HepG2 (cell line): ENCODE measurements around the gene LINGO3. TPM values are rescaled to one million over a fixed set of nuclear protein-coding genes. Genes with fewer than 3 reads are reported as not detected.

Source experiments
- BRD4 ChIP-seq: sonication (generic); formaldehyde crosslinking; IDR thresholded peaks from 2 replicates; pipeline ENCODE4 v1.4.0; 2020; ENCODE audit warnings: missing genetic modification reagents
- E2F1 ChIP-seq: sonication (generic); formaldehyde crosslinking; IDR thresholded peaks from 2 replicates; pipeline ENCODE4 v1.5.0; 2020; ENCODE audit warnings: missing genetic modification reagents
- FOXA3 ChIP-seq: IDR thresholded peaks from 2 replicates; pipeline ENCODE4 v1.6.1; 2016; ENCODE audit warnings: missing genetic modification reagents, missing compliant biosample characterization
- GMEB1 ChIP-seq: sonication (generic); formaldehyde crosslinking; IDR thresholded peaks from 2 replicates; pipeline ENCODE4 v1.5.1; 2020; ENCODE audit warnings: missing genetic modification reagents, mild to moderate bottlenecking, borderline replicate concordance
- HNF4G ChIP-seq, 2 experiments: sonication (generic) in 1 of 2; formaldehyde crosslinking in 1 of 2; IDR thresholded peaks; 2 replicates each; pipeline versions ENCODE4 v1.4.0 to v1.6.1; 2011 to 2020; ENCODE audit warnings: borderline replicate concordance in 2 of 2, low read depth in 2 of 2, mild to moderate bottlenecking in 2 of 2, low read length in 1 of 2, missing genetic modification reagents in 1 of 2, moderate library complexity in 1 of 2
- KAT8 ChIP-seq: IDR thresholded peaks from 2 replicates; pipeline ENCODE4 v1.6.1; 2016; ENCODE audit warnings: missing genetic modification reagents, missing compliant biosample characterization
- MNT ChIP-seq: fragments of 450-650 bp; IDR thresholded peaks from 2 replicates; pipeline ENCODE4 v1.6.1; 2016
- MXD4 ChIP-seq: IDR thresholded peaks from 2 replicates; pipeline ENCODE4 v1.6.1; 2016; ENCODE audit warnings: mild to moderate bottlenecking, missing biosample characterization, missing genetic modification reagents
- NCOA2 ChIP-seq: sonication (generic); formaldehyde crosslinking; IDR thresholded peaks from 2 replicates; pipeline ENCODE4 v1.8.0; 2022; ENCODE audit warnings: inconsistent platforms
- POGZ ChIP-seq: sonication (generic); formaldehyde crosslinking; IDR thresholded peaks from 2 replicates; pipeline ENCODE4 v1.4.0; 2020; ENCODE audit warnings: mild to moderate bottlenecking, missing genetic modification reagents
- POLR2G ChIP-seq: fragments of 200-400 bp; formaldehyde crosslinking; IDR thresholded peaks from 2 replicates; pipeline ENCODE4 v1.6.1; 2018; ENCODE audit warnings: mild to moderate bottlenecking, low read depth, low read length, moderate library complexity
- SIX1 ChIP-seq: sonication (generic); formaldehyde crosslinking; IDR thresholded peaks from 2 replicates; pipeline ENCODE4 v1.4.0; 2020; ENCODE audit warnings: missing genetic modification reagents, borderline replicate concordance
- SOX13 ChIP-seq, 3 experiments: fragments of 450-650 bp in 1 of 3; sonication (generic) in 1 of 3; formaldehyde crosslinking in 1 of 3; IDR thresholded peaks in 2 of 3; conservative IDR thresholded peaks in 1 of 3; 2 replicates each; pipeline versions ENCODE4 v1.5.0 to v1.6.1; 2016 to 2020; ENCODE audit warnings: antibody characterized with exemption in 1 of 3, mild to moderate bottlenecking in 1 of 3, missing compliant biosample characterization in 1 of 3, missing genetic modification reagents in 1 of 3, moderate library complexity in 1 of 3
- TBL1XR1 ChIP-seq: fragments of 150-350 bp; IDR thresholded peaks from 2 replicates; pipeline ENCODE4 v1.6.1; 2014; ENCODE audit warnings: borderline replicate concordance, low read length; ENCODE audit not compliant: partially characterized antibody
- ZHX1 ChIP-seq: sonication (generic); formaldehyde crosslinking; IDR thresholded peaks from 2 replicates; pipeline ENCODE4 v1.8.1; 2022; ENCODE audit warnings: low read depth, mild to moderate bottlenecking, missing genetic modification reagents
- ZNF331 ChIP-seq: sonication (generic); formaldehyde crosslinking; IDR thresholded peaks from 2 replicates; pipeline ENCODE4 v1.4.0; 2020; ENCODE audit warnings: missing genetic modification reagents
- ZNF770 ChIP-seq: sonication (generic); formaldehyde crosslinking; IDR thresholded peaks from 2 replicates; pipeline ENCODE4 v1.5.0; 2020; ENCODE audit warnings: mild to moderate bottlenecking, missing genetic modification reagents
- polyA plus RNA-seq, 8 experiments: library from polyadenylated mRNA; depleted of rRNA in 3 of 8; stranded (reverse) in 7 of 8; unstranded in 1 of 8; fragments of >200 nt; fragmentation: Illumina TruSeq in 4 of 8; extraction: Trizol in 4 of 8; gene quantifications; 2 replicates each; pipeline versions ENCODE4 v1.2.1 to v1.2.3, GENCODE V29; 2011 to 2016; ENCODE audit warnings: low read depth in 4 of 8, missing spikeins in 1 of 8, mixed read lengths in 1 of 8; ENCODE audit not compliant: insufficient read depth in 1 of 8
- total RNA-seq, 5 experiments: library from RNA; depleted of rRNA; stranded (reverse); fragments of >200 nt; fragmentation: Illumina TruSeq; extraction: Trizol; gene quantifications; 2 replicates each; pipeline ENCODE4 v1.2.3, GENCODE V29; 2016; ENCODE audit warnings: low read depth in 1 of 5

LINGO3 gene
- total and polyA plus RNA-seq, 2 of the 13 experiments (the other 11 are each of a cell fraction or from before 2014, with no cell fraction given): not detected

- TF ChIP-seq E2F1 (0 out of 2 replicates have a peak, but pooled peaks have one; percentile 62), HNF4G (IDR thresholded peaks at IDR 0.05; ENCODE audit: borderline replicate concordance, low read depth, low read length) (peak; percentile 40; the same call in 1 of the 2 replicates), HNF4G (CRISPR knock-in tag; IDR thresholded peaks at IDR 0.05; ENCODE audit: borderline replicate concordance, low read depth) (peak; percentile 19; the same call in 1 of the 2 replicates), ZNF770 (peak; percentile 31; the same call in 1 of the 2 replicates), ZNF331 (0 out of 2 replicates have a peak, but pooled peaks have one; percentile 12), ZHX1 (CRISPR knock-in tag) (peak; percentile 87), SIX1 (CRISPR knock-in tag) (0 out of 2 replicates have a peak, but pooled peaks have one; percentile 12), NCOA2 (no peak), POGZ (CRISPR knock-in tag) (peak; percentile 40; the same call in 1 of the 2 replicates), MXD4 (peak; percentile 87), TBL1XR1 (peak; percentile 30), GMEB1 (CRISPR knock-in tag) (peak; percentile 82; the same call in 1 of the 2 replicates), POLR2G (peak; percentile 90), BRD4 (peak; percentile 90), SOX13 (IDR thresholded peaks at IDR 0.05) (no peak), SOX13 (CRISPR knock-in tag; conservative IDR thresholded peaks at IDR 0.05 in 1 of 2, IDR thresholded peaks at IDR 0.05 in 1 of 2) (0 out of 4 replicates have a peak, but pooled peaks of 1 of the 2 experiments have one; percentile 10), KAT8 (CRISPR knock-in tag) (peak; percentile 92), MNT (peak; percentile 44; the same call in 1 of the 2 replicates), FOXA3 (CRISPR knock-in tag) (0 out of 2 replicates have a peak, but pooled peaks have one; percentile 22)
Measured at GRCh38 chr19:2328401-2329148, 20.6 kb upstream of the LINGO3 start, which contains the start of the genes LSM7 and SPPL2B (continued).
